GM12873 (cell line): ENCODE data around the gene FANCD2.

ENCODE experiments used
- TF ChIP-seq, protein P1 (sequence below): IDR thresholded peaks from 2 replicates; pipeline ENCODE4 v1.5.1; 2012; ENCODE audit warnings: low read depth, mild to moderate bottlenecking, moderate library complexity, low read length, control low read depth; ENCODE audit not compliant: insufficient read depth; ENCODE audit errors: missing control alignments

FANCD2 gene

DNA sequence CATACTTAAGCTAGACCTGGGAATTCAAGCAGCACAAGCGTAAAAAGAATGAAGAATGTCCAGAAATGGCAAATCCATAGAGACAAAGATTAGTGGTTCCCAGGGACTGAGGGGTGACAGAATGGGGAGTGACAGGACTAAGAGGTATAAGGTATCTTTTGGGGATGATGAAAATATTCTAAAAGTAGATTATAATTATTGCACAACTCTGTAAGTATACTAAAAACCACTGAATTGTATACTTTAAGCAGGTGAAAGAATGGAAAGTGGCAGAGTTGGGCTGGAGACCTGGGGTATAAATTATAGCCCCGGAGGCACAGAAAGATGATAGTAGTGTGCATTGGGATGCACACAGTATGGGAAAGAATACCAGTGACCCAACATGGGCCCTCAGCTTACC, 94.8 kb downstream of the FANCD2 start:
- TF ChIP-seq, protein P1, sequence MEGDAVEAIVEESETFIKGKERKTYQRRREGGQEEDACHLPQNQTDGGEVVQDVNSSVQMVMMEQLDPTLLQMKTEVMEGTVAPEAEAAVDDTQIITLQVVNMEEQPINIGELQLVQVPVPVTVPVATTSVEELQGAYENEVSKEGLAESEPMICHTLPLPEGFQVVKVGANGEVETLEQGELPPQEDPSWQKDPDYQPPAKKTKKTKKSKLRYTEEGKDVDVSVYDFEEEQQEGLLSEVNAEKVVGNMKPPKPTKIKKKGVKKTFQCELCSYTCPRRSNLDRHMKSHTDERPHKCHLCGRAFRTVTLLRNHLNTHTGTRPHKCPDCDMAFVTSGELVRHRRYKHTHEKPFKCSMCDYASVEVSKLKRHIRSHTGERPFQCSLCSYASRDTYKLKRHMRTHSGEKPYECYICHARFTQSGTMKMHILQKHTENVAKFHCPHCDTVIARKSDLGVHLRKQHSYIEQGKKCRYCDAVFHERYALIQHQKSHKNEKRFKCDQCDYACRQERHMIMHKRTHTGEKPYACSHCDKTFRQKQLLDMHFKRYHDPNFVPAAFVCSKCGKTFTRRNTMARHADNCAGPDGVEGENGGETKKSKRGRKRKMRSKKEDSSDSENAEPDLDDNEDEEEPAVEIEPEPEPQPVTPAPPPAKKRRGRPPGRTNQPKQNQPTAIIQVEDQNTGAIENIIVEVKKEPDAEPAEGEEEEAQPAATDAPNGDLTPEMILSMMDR: no peak

GRCh38 chr3:10122724-10123123, 96.5 kb downstream of the FANCD2 start:
- TF ChIP-seq, protein P1: no peak

- TF ChIP-seq, protein P1: no peak
Measured at GRCh38 chr3:10136426-10137005, 110.3 kb downstream of the FANCD2 start.

DNA sequence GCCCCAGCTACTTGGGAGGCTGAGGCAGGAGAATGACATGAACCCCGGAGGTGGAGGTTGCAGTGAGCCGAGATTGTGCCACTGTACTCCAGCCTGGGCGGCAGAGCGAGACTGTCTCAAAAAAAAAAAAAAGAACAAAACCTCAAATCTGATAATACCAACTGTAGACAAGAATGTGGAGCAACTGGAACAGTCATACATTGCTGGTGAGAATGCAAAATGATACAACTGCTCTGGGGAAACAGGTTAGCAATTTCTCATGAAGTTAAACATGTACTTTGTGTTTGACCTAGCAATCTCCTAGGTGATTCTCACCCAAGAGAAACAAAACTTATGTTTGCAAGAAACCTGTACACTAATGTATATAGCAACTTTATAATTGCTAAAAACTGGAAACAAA, 110.9 kb downstream of the FANCD2 start:
- TF ChIP-seq, protein P1: no peak

DNA sequence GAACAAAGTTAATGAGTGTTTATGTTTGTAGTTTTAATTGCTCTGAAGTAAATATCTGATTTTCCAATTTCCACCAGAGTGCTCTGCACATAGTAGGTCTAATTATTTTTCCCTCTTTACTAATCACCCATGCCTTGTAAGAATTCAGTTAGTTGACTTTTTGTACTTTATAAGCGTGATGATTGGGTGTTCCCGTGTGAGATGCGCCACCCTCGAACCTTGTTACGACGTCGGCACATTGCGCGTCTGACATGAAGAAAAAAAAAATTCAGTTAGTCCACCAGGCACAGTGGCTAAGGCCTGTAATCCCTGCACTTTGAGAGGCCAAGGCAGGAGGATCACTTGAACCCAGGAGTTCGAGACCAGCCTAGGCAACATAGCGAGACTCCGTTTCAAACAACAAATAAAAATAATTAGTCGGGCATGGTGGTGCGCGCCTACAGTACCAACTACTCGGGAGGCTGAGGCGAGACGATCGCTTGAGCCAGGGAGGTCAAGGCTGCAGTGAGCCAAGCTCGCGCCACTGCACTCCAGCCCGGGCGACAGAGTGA, 114.8 kb downstream of the FANCD2 start:
- TF ChIP-seq, protein P1: no peak

- TF ChIP-seq, protein P1: no peak
Measured at GRCh38 chr3:10142707-10143560, 116.7 kb downstream of the FANCD2 start.

- TF ChIP-seq, protein P1: no peak
Measured at GRCh38 chr3:10145685-10146084, 119.4 kb downstream of the FANCD2 start.
